ENCODE measurements around the gene PTPRCAP.

PTPRCAP gene

DNA sequence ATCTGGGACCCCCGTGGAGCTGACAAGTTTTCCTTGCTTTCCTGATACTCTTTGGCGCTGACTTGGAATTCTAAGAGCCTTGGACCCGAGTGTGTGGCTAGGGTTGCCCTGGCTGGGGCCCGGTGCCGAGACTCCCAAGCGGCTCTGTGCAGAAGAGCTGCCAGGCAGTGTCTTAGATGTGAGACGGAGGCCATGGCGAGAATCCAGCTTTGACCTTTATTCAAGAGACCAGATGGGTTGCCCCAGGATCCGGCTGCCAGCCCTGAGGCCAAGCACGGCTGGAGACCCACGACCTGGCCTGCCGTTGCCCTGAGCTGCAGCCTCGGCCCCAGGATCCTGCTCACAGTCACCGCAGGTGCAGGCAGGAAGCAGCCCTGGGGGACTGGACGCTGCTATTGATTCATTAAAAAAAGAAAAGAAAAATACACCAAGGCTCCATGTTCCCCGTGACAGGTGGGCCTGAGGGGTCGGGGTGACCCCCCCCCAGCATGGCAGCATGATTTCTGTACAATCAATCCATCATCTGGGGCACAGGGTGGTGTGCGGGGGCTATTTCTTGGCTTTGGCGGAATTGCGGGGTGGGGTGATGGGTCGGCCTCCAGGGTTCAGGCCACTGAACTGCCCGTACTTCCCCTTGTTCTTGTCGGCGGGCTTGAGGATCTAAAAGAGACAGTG, 39.4 kb downstream of the PTPRCAP start:
- DNase-seq (ENCODE audit: low read depth in 3 of 3, low spot score in 1 of 3), result no peak

DNA sequence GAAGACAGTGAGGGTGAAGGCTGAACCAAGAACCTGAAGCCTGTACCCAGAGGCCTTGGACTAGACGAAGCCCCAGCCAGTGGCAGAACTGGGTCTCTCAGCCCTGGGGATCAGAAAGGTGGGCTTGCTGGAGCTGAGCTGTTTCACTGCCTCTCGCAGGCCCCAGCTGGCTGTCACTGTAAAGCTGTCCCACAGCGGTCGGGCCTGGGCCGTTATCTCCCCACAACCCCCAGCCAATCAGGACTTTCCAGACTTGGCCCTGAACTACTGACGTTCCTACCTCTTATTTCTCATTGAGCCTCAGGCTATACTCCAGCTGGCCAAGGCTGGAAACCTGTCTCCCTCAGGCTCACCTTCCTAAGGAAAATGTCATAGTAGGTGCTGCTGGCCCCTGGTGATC, 39.9 kb downstream of the PTPRCAP start:
- no peak for DNase-seq (ENCODE audit: low read depth in 3 of 3, low spot score in 1 of 3)

- no peak for DNase-seq (ENCODE audit: low read depth in 3 of 3, low spot score in 1 of 3)
These were observed 40.7 kb downstream of the PTPRCAP start for GRCh38 chr11:67396587-67397389.

GRCh38 chr11:67396259-67396581, 41.3 kb downstream of the PTPRCAP start:
- no peak for DNase-seq (ENCODE audit: low read depth in 3 of 3, low spot score in 1 of 3)

DNA sequence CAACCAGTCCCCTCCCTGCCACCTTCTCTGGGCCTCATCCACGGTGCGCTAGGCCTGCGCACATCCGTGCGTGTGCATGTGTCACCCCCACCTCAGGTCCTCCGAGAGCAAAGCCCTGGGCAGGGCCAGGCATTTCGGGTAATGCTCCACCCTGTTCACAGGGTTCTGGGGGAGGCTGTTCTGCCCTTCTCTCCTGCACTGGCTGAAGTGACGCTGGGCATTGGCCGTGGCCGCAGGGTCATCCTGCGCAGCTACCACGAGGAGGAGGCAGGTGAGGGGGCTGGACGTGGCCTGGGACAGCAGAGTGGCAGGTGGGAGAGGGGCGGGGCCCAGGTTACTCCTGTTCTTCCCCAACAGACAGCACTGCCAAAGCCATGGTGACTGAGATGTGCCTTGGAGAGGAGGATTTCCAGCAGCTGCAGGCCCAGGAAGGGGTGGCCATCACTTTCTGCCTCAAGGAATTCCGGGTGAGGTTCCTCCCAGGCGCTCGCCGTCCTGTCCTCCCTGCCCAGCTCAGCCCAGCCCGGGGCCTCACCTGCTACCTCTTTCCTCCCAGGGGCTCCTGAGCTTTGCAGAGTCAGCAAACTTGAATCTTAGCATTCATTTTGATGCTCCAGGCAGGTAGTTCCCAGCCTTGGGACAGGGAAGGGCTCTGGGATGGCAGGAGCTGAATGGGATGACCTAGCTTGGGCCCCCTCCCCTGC, 41.8 kb downstream of the PTPRCAP start:
- no peak for DNase-seq (ENCODE audit: low read depth in 3 of 3, low spot score in 1 of 3)

GRCh38 chr11:67393990-67394389, 43.5 kb downstream of the PTPRCAP start:
- DNase-seq (ENCODE audit: low read depth in 3 of 3, low spot score in 1 of 3), result no peak

DNA sequence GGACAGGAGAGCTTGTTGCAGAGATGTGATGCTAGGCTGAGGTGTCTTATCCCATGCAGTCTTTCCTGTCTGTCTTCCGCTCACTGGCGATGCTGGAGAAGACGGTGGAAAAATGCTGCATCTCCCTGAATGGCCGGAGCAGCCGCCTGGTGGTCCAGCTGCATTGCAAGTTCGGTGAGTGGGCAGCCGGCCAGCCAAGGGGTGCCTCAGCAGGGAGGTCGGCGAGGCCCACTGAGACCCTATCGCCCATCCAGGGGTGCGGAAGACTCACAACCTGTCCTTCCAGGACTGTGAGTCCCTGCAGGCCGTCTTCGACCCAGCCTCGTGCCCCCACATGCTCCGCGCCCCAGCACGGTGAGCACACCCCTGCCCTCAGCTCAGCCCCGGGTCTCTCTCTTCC, 44.0 kb downstream of the PTPRCAP start:
- no peak for DNase-seq (ENCODE audit: low read depth in 3 of 3, low spot score in 1 of 3)

DNA sequence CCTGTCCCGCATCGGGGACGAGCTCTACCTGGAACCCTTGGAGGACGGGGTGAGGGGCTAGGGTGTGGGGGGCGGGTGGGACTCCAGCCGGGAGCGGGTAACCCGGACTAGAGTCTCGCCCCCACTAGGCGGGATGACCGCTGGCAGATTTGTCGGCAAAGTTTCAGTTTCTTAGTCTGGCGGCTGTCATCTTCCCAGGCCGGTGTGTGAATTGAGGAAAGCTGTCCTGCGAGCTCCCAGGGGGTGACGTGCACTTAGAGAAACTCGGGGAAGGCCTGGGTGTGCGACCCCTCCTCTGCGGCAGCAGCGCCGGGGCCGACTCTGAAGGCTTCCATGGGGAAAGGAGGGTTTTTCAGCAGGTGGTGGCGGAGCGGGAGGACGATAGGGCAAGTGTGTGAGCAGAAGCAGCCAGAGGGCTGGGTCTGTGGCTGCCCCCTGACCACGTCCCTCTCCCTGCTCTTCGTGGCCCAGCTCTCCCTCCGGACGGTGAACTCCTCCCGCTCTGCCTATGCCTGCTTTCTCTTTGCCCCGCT, 45.2 kb downstream of the PTPRCAP start:
- no peak for DNase-seq (ENCODE audit: low read depth in 3 of 3, low spot score in 1 of 3)

DNA sequence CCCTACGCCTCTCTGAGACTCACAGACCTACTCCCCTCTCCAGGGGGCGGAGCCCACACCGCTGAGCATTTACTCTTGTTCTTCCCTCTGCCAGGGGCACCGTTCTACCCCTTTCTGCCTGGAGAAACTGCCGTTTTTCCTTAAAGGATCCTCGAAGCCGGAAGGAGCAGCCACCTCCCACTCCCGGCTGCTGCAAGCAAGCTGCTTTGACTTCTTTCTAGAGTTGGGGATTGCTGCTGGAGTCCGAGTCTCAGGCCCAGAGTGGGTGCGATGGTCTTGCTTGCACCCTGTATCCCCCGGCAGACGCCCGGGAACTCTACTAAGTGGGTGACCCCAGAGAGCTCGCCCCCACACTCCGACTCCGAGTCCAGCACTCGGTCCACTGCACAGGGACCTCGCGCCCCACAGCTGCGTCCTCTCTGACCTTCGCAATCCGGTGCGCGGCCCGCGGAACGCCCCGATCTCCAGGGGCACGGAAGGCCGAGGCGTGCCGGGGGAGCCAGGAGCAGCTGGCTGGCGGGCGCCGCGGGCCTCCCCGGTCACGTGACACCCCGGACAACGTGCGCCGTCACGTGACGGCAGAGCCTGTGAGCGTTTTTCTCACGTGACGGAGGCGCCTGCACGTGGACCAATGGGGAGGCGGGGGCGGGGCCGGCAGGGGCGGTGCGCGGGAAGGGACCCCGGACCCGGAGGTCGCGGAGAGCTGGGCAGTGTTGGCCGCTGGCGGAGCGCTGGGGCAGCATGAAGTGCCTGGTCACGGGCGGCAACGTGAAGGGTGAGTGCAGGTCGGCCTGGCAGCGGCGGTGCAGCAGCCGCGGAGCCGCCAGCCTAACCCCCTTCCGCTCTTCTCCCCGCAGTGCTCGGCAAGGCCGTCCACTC, 45.9 kb downstream of the PTPRCAP start, which contains the start of gene RAD9A:
TSS of gene RAD9A (plus strand) at position 683 of the 879 bp plus-strand sequence. CDS start at position 742, 59 bp downstream.
- DNase-seq (ENCODE audit: low read depth in 3 of 3, low spot score in 1 of 3), result peak; percentile 80 to 84 (median 80)

- no peak for DNase-seq (ENCODE audit: low read depth in 3 of 3, low spot score in 1 of 3)
These were observed 46.6 kb downstream of the PTPRCAP start for GRCh38 chr11:67390947-67391303.

DNA sequence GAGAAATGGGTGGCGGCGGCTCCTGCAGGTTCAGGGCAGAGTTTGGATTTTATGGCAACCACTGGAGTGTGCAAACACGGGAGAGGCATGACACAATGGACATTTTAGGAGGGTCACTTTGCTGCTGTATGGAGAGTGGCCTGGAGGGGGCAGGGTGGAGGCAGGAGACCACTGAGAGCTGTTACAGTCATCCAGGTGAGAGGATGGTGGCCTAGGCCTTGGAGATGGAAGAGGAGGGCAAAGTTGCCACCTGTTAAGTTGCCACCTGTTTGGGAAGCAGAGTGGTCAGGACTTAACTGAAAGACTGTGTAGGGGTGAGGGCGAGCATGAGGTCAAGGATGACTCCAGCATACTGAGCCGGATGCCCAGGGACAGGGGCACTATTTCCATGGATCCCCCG, 48.0 kb downstream of the PTPRCAP start:
- no peak for DNase-seq (ENCODE audit: low read depth in 3 of 3, low spot score in 1 of 3)

GRCh38 chr11:67387518-67387917, 50.0 kb downstream of the PTPRCAP start:
- DNase-seq (ENCODE audit: low read depth in 3 of 3, low spot score in 1 of 3), result no peak

GRCh38 chr11:67387069-67387468, 50.4 kb downstream of the PTPRCAP start:
- no peak for DNase-seq (ENCODE audit: low read depth in 3 of 3, low spot score in 1 of 3)
